Stimulated activated CD8-positive, alpha-beta memory T cell treated with anti-CD3 and anti-CD28 coated beads, Interleukin-12 subunit alpha, Interleukin-12 subunit beta, amount 100 ng/mL, for 24 hours (primary cell): ENCODE results near the gene HRC.

Experiments
- DNase-seq: peaks from one replicate; pipeline ENCODE4 v3.0.0-alpha.2; 2020; ENCODE audit errors: extremely low read depth

Gene HRC

GRCh38 chr19:49114630-49115363 is 40.4 kb downstream of the HRC start:
- no peak for DNase-seq

- no peak for DNase-seq
Measured at GRCh38 chr19:49113762-49114629, 41.2 kb downstream of the HRC start, which contains the start of gene LIN7B. LIN7B (plus strand) TSS chr19:49114370; CDS start chr19:49114405, 35 bp downstream.

GRCh38 chr19:49111218-49111998 is 43.8 kb downstream of the HRC start:
- DNase-seq, result no peak

GRCh38 chr19:49110567-49110966 is 44.6 kb downstream of the HRC start:
- DNase-seq, result no peak

- DNase-seq, result no peak
Measured at GRCh38 chr19:49109569-49110233, 45.5 kb downstream of the HRC start.

- no peak for DNase-seq
Measured at GRCh38 chr19:49109051-49109450, 46.1 kb downstream of the HRC start.

GRCh38 chr19:49107625-49108459 is 47.4 kb downstream of the HRC start:
- no peak for DNase-seq

- no peak for DNase-seq
Measured at GRCh38 chr19:49106648-49107135, 48.5 kb downstream of the HRC start.

GRCh38 chr19:49104229-49104864 is 50.8 kb downstream of the HRC start:
- no peak for DNase-seq

- no peak for DNase-seq
Measured at GRCh38 chr19:49103331-49104085, 51.7 kb downstream of the HRC start.

GRCh38 chr19:49102303-49102702 is 52.9 kb downstream of the HRC start:
- DNase-seq, result no peak
